DMS114 treated with DMSO at 0.1 percent for 48 hours (cell line): ENCODE results near the gene CCDC71L.
"Not testable (repeated sequence)": the region's sequence is repeated elsewhere in the genome, so short reads cannot be mapped to it uniquely, and the experiment has no call there.

Experiments
- DNase-seq: peaks from one replicate; lab custom pipeline; 2025; ENCODE audit not compliant: unreplicated experiment; lab: John Stamatoyannopoulos, UW

CCDC71L gene

GRCh38 chr7:106660862-106661720 is at the start of gene CCDC71L:
TSS of gene CCDC71L (minus strand) at chr7:106661158. CDS start at chr7:106660896, 262 bp downstream.
- peak; percentile 88 for DNase-seq

- not testable (repeated sequence) for DNase-seq
Observed at GRCh38 chr7:106709604-106710003, 48.6 kb upstream of the CCDC71L start.

GRCh38 chr7:106704000-106704840 is 43.3 kb upstream of the CCDC71L start:
- DNase-seq = no peak

- no peak for DNase-seq
Observed at GRCh38 chr7:106693677-106694353, 32.9 kb upstream of the CCDC71L start.

- DNase-seq = no peak
Observed at GRCh38 chr7:106692450-106693051, 31.6 kb upstream of the CCDC71L start.

GRCh38 chr7:106688161-106688560 is 27.2 kb upstream of the CCDC71L start:
- DNase-seq = not testable (repeated sequence)

- DNase-seq = no peak
Observed at GRCh38 chr7:106683941-106684340, 23.0 kb upstream of the CCDC71L start.

- no peak for DNase-seq
Observed at GRCh38 chr7:106681815-106682495, 21.0 kb upstream of the CCDC71L start.

GRCh38 chr7:106679153-106679931 is 18.4 kb upstream of the CCDC71L start:
- no peak for DNase-seq

- no peak for DNase-seq
Observed at GRCh38 chr7:106678795-106679152, 17.8 kb upstream of the CCDC71L start.

- DNase-seq = not testable (repeated sequence)
Observed at GRCh38 chr7:106676506-106676905, 15.5 kb upstream of the CCDC71L start.

- DNase-seq = not testable (repeated sequence)
Observed at GRCh38 chr7:106673688-106674087, 12.7 kb upstream of the CCDC71L start.

GRCh38 chr7:106671930-106672329 is 11.0 kb upstream of the CCDC71L start:
- not testable (repeated sequence) for DNase-seq

GRCh38 chr7:106671160-106671559 is 10.2 kb upstream of the CCDC71L start:
- DNase-seq = no peak

GRCh38 chr7:106668861-106669524 is 8.0 kb upstream of the CCDC71L start:
- DNase-seq = no peak

GRCh38 chr7:106666353-106666752 is 5.4 kb upstream of the CCDC71L start:
- DNase-seq = no peak

GRCh38 chr7:106664343-106664742 is 3.4 kb upstream of the CCDC71L start:
- no peak for DNase-seq

- DNase-seq = peak; percentile 13
Observed at GRCh38 chr7:106659963-106660861, 746 bp downstream of the CCDC71L start.
